HEK293 (cell line): ENCODE data around the gene RMC1.

Experiments used
- CTCF ChIA-PET: fragments of 350-600 bp; formaldehyde crosslinking; extraction: SDS; loops from one replicate; lab custom pipeline; 2021; ENCODE audit warnings: antibody characterized with exemption; lab: Yijun Ruan, JAX
- POLR2A ChIA-PET: fragments of 300-600 bp; formaldehyde crosslinking; extraction: SDS; loops from one replicate; lab custom pipeline; 2020; ENCODE audit warnings: antibody characterized with exemption, inconsistent platforms; lab: Yijun Ruan, JAX
- H3K27ac ChIP-seq: fragments of 200-500 bp; sonication (Bioruptor generic); 2 replicates; pipeline ENCODE4 v1.5.1; 2014; ENCODE audit warnings: low read depth, low read length, control low read depth, inconsistent platforms; ENCODE audit errors: extremely low read depth
- H3K36me3 ChIP-seq, 2 experiments: fragments of 200-500 bp in 1 of 2; sonication (Bioruptor generic) in 1 of 2; 1 replicate in 1 of 2; 2 replicates in 1 of 2; pipeline ENCODE4 v1.5.1; 2014 to 2017; ENCODE audit warnings: inconsistent platforms in 2 of 2, low read length in 2 of 2; ENCODE audit not compliant: control insufficient read depth in 2 of 2, insufficient read depth in 1 of 2
- H3K4me1 ChIP-seq: fragments of 200-500 bp; sonication (Bioruptor generic); 2 replicates; pipeline ENCODE4 v1.5.1; 2014; ENCODE audit warnings: mild to moderate bottlenecking, low read length, inconsistent platforms; ENCODE audit not compliant: control insufficient read depth, insufficient read depth
- H3K4me3 ChIP-seq: 2 replicates; pipeline ENCODE4 v1.5.1; 2011; ENCODE audit warnings: low read depth, mild to moderate bottlenecking, control low read depth, low read length, moderate library complexity
- H3K9me3 ChIP-seq: fragments of 200-500 bp; sonication (Bioruptor generic); 2 replicates; pipeline ENCODE4 v1.5.1; 2014; ENCODE audit warnings: low read depth, low read length, inconsistent platforms; ENCODE audit not compliant: control insufficient read depth, insufficient read depth
- FEZF1 ChIP-seq: fragments of 450-650 bp; formaldehyde crosslinking; IDR thresholded peaks from 2 replicates; pipeline ENCODE4 v1.5.1; 2016; ENCODE audit warnings: missing biosample characterization, missing genetic modification characterization
- KLF10 ChIP-seq: fragments of 450-650 bp; IDR thresholded peaks from 2 replicates; pipeline ENCODE4 v1.5.1; 2018; ENCODE audit warnings: missing biosample characterization, mild to moderate bottlenecking, missing genetic modification characterization
- SCRT2 ChIP-seq: fragments of 450-650 bp; formaldehyde crosslinking; IDR thresholded peaks from 2 replicates; pipeline ENCODE4 v1.5.1; 2016; ENCODE audit warnings: missing biosample characterization, missing genetic modification characterization
- ZBTB17 ChIP-seq: fragments of 450-650 bp; formaldehyde crosslinking; IDR thresholded peaks from 2 replicates; pipeline ENCODE4 v1.5.1; 2016; ENCODE audit warnings: missing biosample characterization, missing genetic modification characterization
- ZFP37 ChIP-seq: fragments of 450-650 bp; formaldehyde crosslinking; IDR thresholded peaks from 2 replicates; pipeline ENCODE4 v1.5.1; 2016; ENCODE audit warnings: missing biosample characterization, missing genetic modification characterization
- ZNF114 ChIP-seq: fragments of 450-650 bp; formaldehyde crosslinking; IDR thresholded peaks from 2 replicates; pipeline ENCODE4 v1.5.0; 2017; ENCODE audit warnings: missing biosample characterization, missing genetic modification characterization
- ZNF121 ChIP-seq: fragments of 450-650 bp; formaldehyde crosslinking; IDR thresholded peaks from 2 replicates; pipeline ENCODE4 v1.5.1; 2016; ENCODE audit warnings: missing biosample characterization, missing genetic modification characterization
- ZNF214 ChIP-seq: fragments of 450-650 bp; formaldehyde crosslinking; IDR thresholded peaks from 2 replicates; pipeline ENCODE4 v1.5.1; 2017; ENCODE audit warnings: missing biosample characterization, mild to moderate bottlenecking, missing genetic modification characterization, borderline replicate concordance
- ZNF335 ChIP-seq: fragments of 450-650 bp; formaldehyde crosslinking; conservative IDR thresholded peaks from 2 replicates; pipeline ENCODE4 v1.5.1; 2016; ENCODE audit warnings: missing biosample characterization, missing genetic modification characterization
- ZNF354C ChIP-seq: fragments of 450-650 bp; formaldehyde crosslinking; IDR thresholded peaks from 2 replicates; pipeline ENCODE4 v1.5.1; 2016; ENCODE audit warnings: missing biosample characterization, missing genetic modification characterization, low read depth, borderline replicate concordance
- ZNF558 ChIP-seq: fragments of 450-650 bp; formaldehyde crosslinking; IDR thresholded peaks from 2 replicates; pipeline ENCODE4 v1.5.1; 2016; ENCODE audit warnings: missing biosample characterization, missing genetic modification characterization
- ZNF677 ChIP-seq: fragments of 450-650 bp; IDR thresholded peaks from 2 replicates; pipeline ENCODE4 v1.5.0; 2018; ENCODE audit warnings: missing biosample characterization, mild to moderate bottlenecking, missing genetic modification characterization, moderate library complexity
- ZNF707 ChIP-seq: fragments of 450-650 bp; formaldehyde crosslinking; IDR thresholded peaks from 2 replicates; pipeline ENCODE4 v1.5.1; 2016; ENCODE audit warnings: missing biosample characterization, missing genetic modification characterization
- ZNF792 ChIP-seq: fragments of 450-650 bp; formaldehyde crosslinking; IDR thresholded peaks from 2 replicates; pipeline ENCODE4 v1.5.1; 2016; ENCODE audit warnings: missing biosample characterization, missing genetic modification characterization
- TF ChIP-seq, protein P1 (sequence below): fragments of 450-650 bp; formaldehyde crosslinking; IDR thresholded peaks from 2 replicates; pipeline ENCODE4 v1.5.1; 2017; ENCODE audit warnings: missing biosample characterization, missing genetic modification characterization
- TF ChIP-seq, protein P2 (sequence below): fragments of 450-650 bp; formaldehyde crosslinking; IDR thresholded peaks from 2 replicates; pipeline ENCODE4 v1.5.1; 2016; ENCODE audit warnings: missing biosample characterization, missing genetic modification characterization
- TF ChIP-seq, protein P3 (sequence below): fragments of 450-650 bp; formaldehyde crosslinking; IDR thresholded peaks from 2 replicates; pipeline ENCODE4 v1.5.1; 2016; ENCODE audit warnings: missing biosample characterization, missing genetic modification characterization
- TF ChIP-seq, protein P4 (sequence below): fragments of 450-650 bp; formaldehyde crosslinking; IDR thresholded peaks from 2 replicates; pipeline ENCODE4 v1.5.1; 2016; ENCODE audit warnings: missing biosample characterization, missing genetic modification characterization
- TF ChIP-seq, protein P5 (sequence below): fragments of 450-650 bp; formaldehyde crosslinking; IDR thresholded peaks from 2 replicates; pipeline ENCODE4 v1.5.1; 2017; ENCODE audit warnings: missing biosample characterization, missing genetic modification characterization

The RMC1 gene

DNA sequence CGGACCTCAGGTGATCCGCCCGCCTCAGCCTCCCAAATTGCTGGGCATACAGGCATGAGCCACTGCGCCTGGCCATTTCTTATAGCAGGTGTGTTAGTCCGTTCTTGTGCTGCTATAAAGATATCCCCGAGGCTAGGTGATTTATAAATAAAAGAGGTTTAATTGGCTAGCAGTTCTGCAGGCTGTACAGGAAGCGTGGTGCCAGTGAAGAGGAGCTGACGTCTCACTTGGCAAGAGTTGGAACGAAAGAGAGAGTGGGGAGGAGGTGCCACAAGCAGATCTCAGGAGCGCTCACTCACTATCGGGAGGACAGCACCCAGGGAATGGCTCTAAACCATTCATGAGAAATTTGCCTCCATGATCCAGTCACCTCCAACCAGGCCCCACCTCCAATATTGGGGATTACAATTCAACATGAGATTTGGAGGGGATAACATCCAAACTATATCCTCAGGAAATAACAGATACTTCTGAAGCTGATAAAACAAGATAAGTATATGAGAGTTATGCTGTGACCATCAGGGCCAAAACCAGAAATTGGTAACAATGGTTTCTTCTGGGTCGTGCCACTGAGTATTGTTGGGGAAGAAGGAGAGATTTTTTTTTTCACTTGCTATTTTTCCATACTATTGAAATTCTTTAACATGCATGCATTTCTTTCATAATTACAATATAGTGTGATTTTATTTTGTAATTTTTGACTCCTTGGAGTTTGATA, 7.4 kb upstream of the RMC1 start:
- Histone ChIP-seq H3K4me3 (no peak overlapping the region), H3K36me3 (no peaks in the 10 kb centered on the region), H3K27ac (no peak overlapping the region), H3K9me3 (no peaks in the 10 kb centered on the region), H3K4me1 (no peaks in the 10 kb centered on the region)
- ChIA-PET POLR2A (interaction anchor here (0.7 kb wide), 1 partner anchor 679 kb away, joined by 3 read pairs; no protein-coding TSS in a partner anchor), CTCF (interaction anchor here (0.6 to 4.3 kb wide), 8 partner anchors 7 to 1496 kb away, joined by 3 to 40 read pairs (median 4); no protein-coding TSS in a partner anchor)
- TF ChIP-seq, protein P1, sequence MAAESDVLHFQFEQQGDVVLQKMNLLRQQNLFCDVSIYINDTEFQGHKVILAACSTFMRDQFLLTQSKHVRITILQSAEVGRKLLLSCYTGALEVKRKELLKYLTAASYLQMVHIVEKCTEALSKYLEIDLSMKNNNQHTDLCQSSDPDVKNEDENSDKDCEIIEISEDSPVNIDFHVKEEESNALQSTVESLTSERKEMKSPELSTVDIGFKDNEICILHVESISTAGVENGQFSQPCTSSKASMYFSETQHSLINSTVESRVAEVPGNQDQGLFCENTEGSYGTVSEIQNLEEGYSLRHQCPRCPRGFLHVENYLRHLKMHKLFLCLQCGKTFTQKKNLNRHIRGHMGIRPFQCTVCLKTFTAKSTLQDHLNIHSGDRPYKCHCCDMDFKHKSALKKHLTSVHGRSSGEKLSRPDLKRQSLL (tag by site-specific recombination) = no peak
- TF ChIP-seq ZNF558 (tag by site-specific recombination) (no peak), ZNF121 (no peak), ZBTB17 (tag by site-specific recombination) (no peak)
- TF ChIP-seq, protein P2, sequence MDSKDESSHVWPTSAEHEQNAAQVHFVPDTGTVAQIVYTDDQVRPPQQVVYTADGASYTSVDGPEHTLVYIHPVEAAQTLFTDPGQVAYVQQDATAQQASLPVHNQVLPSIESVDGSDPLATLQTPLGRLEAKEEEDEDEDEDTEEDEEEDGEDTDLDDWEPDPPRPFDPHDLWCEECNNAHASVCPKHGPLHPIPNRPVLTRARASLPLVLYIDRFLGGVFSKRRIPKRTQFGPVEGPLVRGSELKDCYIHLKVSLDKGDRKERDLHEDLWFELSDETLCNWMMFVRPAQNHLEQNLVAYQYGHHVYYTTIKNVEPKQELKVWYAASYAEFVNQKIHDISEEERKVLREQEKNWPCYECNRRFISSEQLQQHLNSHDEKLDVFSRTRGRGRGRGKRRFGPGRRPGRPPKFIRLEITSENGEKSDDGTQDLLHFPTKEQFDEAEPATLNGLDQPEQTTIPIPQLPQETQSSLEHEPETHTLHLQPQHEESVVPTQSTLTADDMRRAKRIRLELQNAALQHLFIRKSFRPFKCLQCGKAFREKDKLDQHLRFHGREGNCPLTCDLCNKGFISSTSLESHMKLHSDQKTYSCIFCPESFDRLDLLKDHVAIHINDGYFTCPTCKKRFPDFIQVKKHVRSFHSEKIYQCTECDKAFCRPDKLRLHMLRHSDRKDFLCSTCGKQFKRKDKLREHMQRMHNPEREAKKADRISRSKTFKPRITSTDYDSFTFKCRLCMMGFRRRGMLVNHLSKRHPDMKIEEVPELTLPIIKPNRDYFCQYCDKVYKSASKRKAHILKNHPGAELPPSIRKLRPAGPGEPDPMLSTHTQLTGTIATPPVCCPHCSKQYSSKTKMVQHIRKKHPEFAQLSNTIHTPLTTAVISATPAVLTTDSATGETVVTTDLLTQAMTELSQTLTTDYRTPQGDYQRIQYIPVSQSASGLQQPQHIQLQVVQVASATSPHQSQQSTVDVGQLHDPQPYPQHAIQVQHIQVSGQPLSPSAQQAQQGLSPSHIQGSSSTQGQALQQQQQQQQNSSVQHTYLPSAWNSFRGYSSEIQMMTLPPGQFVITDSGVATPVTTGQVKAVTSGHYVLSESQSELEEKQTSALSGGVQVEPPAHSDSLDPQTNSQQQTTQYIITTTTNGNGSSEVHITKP = peak; percentile 87

DNA sequence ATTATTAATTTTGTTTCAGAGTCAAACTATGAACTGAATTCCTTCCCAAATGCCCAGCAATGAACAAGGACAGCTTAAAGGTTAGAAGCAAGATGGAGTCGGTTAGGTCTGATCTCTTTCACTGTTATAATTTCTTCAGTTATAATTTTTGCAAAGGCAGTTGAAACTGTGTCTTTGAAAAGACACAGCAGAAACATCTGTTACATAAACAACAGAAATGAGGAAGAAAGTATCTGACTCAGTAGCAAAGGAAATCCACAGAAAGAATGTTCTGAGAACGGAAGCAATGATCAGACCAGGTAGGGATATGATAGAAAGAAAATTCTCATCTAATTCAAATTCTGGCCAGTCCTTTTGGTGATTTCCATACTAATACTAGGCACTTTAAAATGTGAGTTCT, 5.2 kb upstream of the RMC1 start:
- Histone ChIP-seq H3K36me3 (no peaks in the 10 kb centered on the region), H3K4me3 (no peak overlapping the region), H3K9me3 (no peaks in the 10 kb centered on the region), H3K27ac (no peak overlapping the region), H3K4me1 (no peaks in the 10 kb centered on the region)
- CTCF ChIA-PET = interaction anchor here (0.6 to 4.3 kb wide), 50 partner anchors 9 to 621 kb away, joined by 3 to 40 read pairs (median 5); no protein-coding TSS in a partner anchor
- POLR2A ChIA-PET = interaction anchor here (0.6 kb wide), 1 partner anchor 474 kb away, joined by 4 read pairs; no protein-coding TSS in a partner anchor
- TF ChIP-seq, protein P3, sequence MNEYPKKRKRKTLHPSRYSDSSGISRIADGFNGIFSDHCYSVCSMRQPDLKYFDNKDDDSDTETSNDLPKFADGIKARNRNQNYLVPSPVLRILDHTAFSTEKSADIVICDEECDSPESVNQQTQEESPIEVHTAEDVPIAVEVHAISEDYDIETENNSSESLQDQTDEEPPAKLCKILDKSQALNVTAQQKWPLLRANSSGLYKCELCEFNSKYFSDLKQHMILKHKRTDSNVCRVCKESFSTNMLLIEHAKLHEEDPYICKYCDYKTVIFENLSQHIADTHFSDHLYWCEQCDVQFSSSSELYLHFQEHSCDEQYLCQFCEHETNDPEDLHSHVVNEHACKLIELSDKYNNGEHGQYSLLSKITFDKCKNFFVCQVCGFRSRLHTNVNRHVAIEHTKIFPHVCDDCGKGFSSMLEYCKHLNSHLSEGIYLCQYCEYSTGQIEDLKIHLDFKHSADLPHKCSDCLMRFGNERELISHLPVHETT (tag by site-specific recombination) = no peak
- TF ChIP-seq KLF10 (tag by site-specific recombination) (no peak), ZNF114 (tag by site-specific recombination) (no peak), ZNF792 (no peak), ZNF707 (no peak), ZNF677 (tag by site-specific recombination) (no peak), ZNF354C (tag by site-specific recombination) (no peak)
- TF ChIP-seq, protein P1 (tag by site-specific recombination) = no peak

DNA sequence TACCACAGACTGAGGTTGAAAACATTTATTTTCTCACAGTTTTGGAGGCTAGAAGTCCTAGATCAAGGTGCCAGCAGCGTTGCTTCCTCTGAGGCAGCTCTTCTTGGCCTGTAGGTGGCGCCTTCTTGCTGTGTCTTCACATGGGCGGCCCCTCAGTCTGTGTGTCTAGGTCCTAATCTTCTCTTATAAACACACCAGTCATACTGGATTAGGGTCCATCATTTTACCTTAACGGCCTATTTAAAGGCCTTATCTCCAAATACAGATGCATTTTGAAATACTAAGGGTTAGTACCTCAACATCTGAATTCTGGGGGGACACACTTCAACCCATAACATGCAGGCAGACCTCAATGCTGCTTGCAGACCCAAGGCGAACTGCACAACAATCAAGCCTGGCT, 4.4 kb upstream of the RMC1 start:
- Histone ChIP-seq H3K4me1 (no peaks in the 10 kb centered on the region), H3K27ac (no peak overlapping the region), H3K36me3 (no peaks in the 10 kb centered on the region), H3K4me3 (no peak overlapping the region), H3K9me3 (no peaks in the 10 kb centered on the region)
- POLR2A ChIA-PET = interaction anchor here (0.6 kb wide), 1 partner anchor 475 kb away, joined by 4 read pairs; no protein-coding TSS in a partner anchor
- CTCF ChIA-PET = interaction anchor here (0.6 to 4.3 kb wide), 44 partner anchors 10 to 621 kb away, joined by 3 to 40 read pairs (median 5); no protein-coding TSS in a partner anchor
- no peak for TF ChIP-seq SCRT2 (tag by site-specific recombination)
- no peak for TF ChIP-seq ZNF214 (tag by site-specific recombination)
- TF ChIP-seq FEZF1 = no peak
- 0 out of 2 replicates have a peak, but pooled peaks have one; percentile 30 for TF ChIP-seq ZFP37 (tag by site-specific recombination)
- peak; percentile 45; the same call in 1 of the 2 replicates for TF ChIP-seq ZNF335 (tag by site-specific recombination)
- TF ChIP-seq, protein P4, sequence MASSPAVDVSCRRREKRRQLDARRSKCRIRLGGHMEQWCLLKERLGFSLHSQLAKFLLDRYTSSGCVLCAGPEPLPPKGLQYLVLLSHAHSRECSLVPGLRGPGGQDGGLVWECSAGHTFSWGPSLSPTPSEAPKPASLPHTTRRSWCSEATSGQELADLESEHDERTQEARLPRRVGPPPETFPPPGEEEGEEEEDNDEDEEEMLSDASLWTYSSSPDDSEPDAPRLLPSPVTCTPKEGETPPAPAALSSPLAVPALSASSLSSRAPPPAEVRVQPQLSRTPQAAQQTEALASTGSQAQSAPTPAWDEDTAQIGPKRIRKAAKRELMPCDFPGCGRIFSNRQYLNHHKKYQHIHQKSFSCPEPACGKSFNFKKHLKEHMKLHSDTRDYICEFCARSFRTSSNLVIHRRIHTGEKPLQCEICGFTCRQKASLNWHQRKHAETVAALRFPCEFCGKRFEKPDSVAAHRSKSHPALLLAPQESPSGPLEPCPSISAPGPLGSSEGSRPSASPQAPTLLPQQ (tag by site-specific recombination) = peak; percentile 19; the same call in 1 of the 2 replicates
- TF ChIP-seq, protein P5, sequence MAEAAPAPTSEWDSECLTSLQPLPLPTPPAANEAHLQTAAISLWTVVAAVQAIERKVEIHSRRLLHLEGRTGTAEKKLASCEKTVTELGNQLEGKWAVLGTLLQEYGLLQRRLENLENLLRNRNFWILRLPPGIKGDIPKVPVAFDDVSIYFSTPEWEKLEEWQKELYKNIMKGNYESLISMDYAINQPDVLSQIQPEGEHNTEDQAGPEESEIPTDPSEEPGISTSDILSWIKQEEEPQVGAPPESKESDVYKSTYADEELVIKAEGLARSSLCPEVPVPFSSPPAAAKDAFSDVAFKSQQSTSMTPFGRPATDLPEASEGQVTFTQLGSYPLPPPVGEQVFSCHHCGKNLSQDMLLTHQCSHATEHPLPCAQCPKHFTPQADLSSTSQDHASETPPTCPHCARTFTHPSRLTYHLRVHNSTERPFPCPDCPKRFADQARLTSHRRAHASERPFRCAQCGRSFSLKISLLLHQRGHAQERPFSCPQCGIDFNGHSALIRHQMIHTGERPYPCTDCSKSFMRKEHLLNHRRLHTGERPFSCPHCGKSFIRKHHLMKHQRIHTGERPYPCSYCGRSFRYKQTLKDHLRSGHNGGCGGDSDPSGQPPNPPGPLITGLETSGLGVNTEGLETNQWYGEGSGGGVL (tag by site-specific recombination) = no peak
